ENCODE results near the gene PAX6. TPM values are rescaled to one million over a fixed set of nuclear protein-coding genes. Genes with fewer than 3 reads are reported as not detected.

Gene PAX6
- total RNA-seq, 1 donor from 2014 or later, result not detected

- no peak for TF ChIP-seq CTCF (conservative IDR thresholded peaks at IDR 0.05; ENCODE audit: low read depth, low read length)
- no peak for DNase-seq (ENCODE audit: low read depth)
- H3K4me3 ChIP-seq (ENCODE audit: low read depth, low read length), result no peak overlapping the region
Measured at GRCh38 chr11:31792036-31792435, 19.1 kb downstream of the PAX6 start.

- TF ChIP-seq CTCF (conservative IDR thresholded peaks at IDR 0.05; ENCODE audit: low read depth, low read length), result no peak
- no peak for DNase-seq (ENCODE audit: low read depth)
- H3K4me3 ChIP-seq (ENCODE audit: low read depth, low read length), result no peak overlapping the region
Measured at GRCh38 chr11:31790649-31791048, 20.5 kb downstream of the PAX6 start.

GRCh38 chr11:31788085-31788484 is 23.0 kb downstream of the PAX6 start:
- H3K4me3 ChIP-seq (ENCODE audit: low read depth, low read length), result no peak overlapping the region
- no peak for TF ChIP-seq CTCF (conservative IDR thresholded peaks at IDR 0.05; ENCODE audit: low read depth, low read length)
- DNase-seq (ENCODE audit: low read depth), result no peak

GRCh38 chr11:31786996-31787685 is 24.0 kb downstream of the PAX6 start:
- no peak overlapping the region for H3K4me3 ChIP-seq (ENCODE audit: low read depth, low read length)
- no peak for TF ChIP-seq CTCF (conservative IDR thresholded peaks at IDR 0.05; ENCODE audit: low read depth, low read length)
- DNase-seq (ENCODE audit: low read depth), result no peak

- H3K4me3 ChIP-seq (ENCODE audit: low read depth, low read length), result no peak overlapping the region
- TF ChIP-seq CTCF (conservative IDR thresholded peaks at IDR 0.05; ENCODE audit: low read depth, low read length), result no peak
Measured at GRCh38 chr11:31784611-31785010, 26.5 kb downstream of the PAX6 start.

GRCh38 chr11:31783252-31783651 is 27.9 kb downstream of the PAX6 start:
- no peak for DNase-seq (ENCODE audit: low read depth)
- TF ChIP-seq CTCF (conservative IDR thresholded peaks at IDR 0.05; ENCODE audit: low read depth, low read length), result no peak
- no peak overlapping the region for H3K4me3 ChIP-seq (ENCODE audit: low read depth, low read length)

More at GRCh38 chr11:31784611-31785010, 26.5 kb downstream of the PAX6 start:
- no peak for DNase-seq (ENCODE audit: low read depth)

GRCh38 chr11:31782257-31782656 is 28.9 kb downstream of the PAX6 start:
- TF ChIP-seq CTCF (conservative IDR thresholded peaks at IDR 0.05; ENCODE audit: low read depth, low read length), result no peak
- no peak overlapping the region for H3K4me3 ChIP-seq (ENCODE audit: low read depth, low read length)
- no peak for DNase-seq (ENCODE audit: low read depth)

All from epithelial cell of proximal tubule (primary cell).